ENCODE data around the gene KDM4B.
A peak's percentile ranks its signal among the peaks of the same experiment; 100 is the strongest.

Gene KDM4B

DNA sequence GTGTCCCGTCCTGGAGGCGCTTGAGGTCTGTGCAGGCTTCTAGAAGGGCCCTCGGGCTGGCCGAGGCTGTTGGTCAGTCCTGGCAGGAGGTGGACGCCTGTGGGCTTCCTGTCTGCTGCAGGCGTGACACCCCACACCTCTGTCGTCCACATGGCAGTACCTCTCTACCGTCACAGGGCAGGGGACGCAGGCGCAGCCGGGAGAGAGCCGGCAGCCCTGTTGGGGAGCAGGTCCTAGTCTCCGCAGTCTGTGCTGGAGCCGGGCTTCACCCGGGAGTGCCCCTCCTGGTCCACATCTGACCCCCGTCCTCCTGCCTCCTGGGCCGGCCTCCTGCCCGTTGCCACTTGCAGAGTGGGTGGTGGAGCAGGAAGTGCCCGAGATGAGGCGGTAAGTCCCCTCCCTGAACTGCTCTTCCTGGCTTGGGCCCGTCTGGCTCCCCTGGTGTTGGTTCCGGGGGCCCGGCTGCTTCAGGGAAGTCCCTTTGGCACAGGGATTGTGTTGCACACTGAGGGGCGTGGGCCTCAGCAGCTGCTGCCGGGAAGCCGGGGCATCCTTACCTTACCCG is 106.0 kb downstream of the KDM4B start:
- DNase-seq: no peak

DNA sequence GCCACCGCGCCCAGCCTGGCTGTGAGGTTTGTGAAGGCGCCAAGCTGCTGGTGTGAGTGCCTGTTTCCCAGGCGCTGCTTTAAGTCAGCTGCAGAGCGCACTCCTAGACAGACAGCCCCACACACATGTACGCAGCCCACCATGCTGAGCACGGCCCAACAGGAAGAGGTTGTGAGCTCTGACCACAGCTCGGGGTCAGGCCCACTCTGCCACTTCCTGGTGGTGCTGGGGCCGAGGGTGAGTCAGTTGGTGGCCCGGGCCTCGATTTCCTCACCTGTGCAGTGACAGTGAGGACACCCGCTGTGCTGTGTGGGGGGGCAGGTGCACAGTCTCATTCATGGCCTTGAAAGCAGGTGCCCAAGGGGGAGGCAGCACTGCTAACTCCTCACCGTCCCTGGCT is 106.7 kb downstream of the KDM4B start:
- DNase-seq: no peak

DNA sequence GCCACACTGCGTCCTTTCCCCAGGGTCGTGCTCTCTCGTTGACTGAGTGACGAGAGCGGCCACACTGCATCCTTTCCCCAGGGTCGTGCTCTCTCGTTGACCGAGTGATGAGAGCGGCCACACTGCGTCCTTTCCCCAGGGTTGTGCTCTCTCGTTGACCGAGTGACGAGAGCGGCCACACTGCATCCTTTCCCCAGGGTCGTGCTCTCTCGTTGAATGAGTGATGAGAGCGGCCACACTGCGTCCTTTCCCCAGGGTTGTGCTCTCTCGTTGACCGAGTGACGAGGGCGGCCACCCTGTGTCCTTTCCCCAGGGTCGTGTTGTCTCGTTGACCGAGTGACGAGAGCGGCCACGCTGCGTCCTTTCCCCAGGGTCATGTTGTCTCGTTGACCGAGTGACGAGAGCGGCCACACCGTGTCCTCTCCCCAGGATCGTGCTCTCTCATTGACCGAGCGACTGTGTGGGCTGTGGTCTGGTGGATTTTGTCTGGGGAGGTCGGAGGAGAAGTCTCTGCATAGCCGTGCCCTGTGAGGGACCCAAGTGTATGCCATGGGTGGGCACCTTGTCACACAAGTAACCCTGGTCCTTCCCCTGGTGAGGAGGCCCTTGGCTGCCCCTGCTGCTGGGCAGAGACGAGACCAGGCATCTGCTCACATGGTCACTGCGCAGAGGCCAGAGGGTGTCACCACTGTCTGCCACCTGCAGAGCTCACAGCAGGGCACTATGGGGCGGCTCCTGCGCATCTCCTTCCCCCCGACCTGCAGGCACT is 107.7 kb downstream of the KDM4B start:
- DNase-seq: no peak

DNA sequence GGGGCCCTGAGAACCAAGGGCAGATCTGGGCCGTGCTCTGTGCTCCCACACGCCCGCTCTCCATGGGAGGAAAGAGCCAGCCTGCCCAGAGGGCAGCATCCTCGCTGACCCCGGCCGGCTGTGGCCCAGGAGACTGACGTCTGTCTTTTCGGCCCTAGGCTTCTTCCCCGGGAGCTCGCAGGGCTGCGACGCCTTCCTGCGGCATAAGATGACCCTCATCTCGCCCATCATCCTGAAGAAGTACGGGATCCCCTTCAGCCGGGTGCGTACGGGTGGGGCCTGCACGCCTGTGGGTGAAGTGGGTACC is 108.2 kb downstream of the KDM4B start:
- DNase-seq: no peak

DNA sequence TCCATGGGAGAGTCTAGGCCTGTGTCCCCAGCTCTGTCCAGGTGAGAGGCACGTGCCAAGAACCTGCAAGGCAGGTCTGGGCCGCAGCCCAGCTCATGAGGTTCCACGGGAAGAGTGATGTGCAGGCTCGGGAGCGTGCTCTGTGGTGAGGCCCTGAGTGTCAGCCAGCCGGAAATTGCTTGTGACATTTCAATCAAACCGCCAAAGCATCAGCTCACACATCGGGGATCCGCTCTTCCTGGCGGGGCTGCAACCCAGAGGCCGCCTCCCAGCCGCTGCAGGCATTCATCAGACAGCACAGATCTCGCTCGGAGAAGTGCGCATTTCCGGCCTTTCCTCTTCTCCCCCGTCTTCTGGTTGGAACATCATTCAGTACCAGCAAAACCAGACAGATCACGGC is 109.3 kb downstream of the KDM4B start:
- no peak for DNase-seq

DNA sequence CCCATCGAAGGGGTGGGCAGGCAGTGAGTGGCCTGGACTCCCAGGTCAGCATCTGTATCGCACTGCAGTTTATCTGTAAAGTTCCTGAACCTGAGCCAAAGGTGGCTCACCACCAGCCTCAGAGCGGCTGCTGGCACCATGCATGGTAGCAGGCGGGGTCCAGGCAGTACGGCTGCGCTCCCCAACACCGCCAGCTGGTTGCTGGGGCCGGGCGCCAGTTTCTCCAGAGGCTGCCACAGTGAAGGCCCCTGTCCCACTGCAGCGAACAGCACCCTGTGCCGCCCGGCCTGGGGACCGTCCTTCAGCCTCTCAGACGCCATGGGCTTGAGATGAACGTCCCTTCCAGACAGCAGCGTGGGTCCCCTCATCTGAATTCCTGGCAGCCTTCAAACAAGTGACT is 109.8 kb downstream of the KDM4B start:
- no peak for DNase-seq

DNA sequence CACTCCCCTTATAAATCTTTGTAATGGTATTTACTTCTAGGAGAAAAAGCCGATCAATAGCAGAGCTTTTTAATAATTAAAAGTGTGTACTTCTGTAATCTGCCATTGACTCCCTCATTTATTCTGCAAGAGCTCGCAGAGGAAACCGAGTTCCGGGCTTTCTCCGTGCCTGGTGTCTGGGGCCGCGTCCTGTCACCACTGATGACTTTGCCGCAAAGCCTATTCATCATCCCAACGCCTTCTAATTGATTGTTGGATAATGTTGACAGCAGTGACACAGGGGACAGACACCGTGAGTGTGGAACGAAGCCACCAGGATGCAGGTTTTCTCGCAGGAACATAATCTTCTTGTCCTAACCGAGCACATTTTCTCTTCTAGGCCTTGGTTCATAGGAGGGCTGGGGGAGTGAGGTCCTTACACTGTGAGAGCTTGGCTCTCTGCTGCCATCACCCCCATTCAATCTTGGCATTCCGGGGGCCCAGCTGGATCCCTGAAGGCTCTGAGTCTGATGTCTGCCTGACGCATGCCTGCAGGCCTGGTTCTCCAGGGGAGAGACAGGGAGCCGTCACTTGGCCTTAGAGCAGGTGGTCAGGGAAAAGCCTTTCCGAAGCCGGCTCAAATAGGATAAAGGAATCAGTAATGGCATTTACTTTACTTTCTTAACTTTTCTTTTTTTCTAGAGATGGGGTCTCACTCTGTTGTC is 110.3 kb downstream of the KDM4B start:
- no peak for DNase-seq

DNA sequence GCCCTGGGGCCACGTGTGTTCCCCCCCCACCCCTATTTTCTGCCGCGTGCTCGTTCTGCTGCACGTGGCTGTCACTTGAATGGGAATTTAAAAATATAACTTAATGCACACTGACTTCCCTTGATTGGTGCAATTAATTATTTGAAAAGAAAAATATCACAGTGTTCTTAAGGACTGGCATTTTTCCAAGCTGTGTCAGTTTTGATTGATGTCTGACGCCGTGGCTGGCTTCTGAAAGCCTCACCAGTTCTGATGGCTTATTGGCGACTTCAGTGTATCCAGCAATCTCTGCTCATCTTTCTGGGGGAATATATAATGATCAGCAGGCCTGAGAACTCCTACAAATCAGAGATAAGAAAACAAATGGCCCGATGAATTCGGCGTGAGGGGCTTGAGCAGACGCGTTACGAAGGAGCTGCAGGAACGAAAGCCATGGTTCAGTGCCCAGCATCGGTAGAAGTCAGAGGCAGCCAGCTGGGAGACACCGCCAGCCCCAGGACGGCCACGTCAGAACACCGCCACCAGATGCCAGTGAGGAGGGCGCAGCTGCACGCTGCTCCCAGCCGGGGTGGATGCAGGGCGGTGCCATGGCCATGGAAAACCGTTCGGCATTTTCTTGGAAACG is 111.2 kb downstream of the KDM4B start:
- DNase-seq: no peak

DNA sequence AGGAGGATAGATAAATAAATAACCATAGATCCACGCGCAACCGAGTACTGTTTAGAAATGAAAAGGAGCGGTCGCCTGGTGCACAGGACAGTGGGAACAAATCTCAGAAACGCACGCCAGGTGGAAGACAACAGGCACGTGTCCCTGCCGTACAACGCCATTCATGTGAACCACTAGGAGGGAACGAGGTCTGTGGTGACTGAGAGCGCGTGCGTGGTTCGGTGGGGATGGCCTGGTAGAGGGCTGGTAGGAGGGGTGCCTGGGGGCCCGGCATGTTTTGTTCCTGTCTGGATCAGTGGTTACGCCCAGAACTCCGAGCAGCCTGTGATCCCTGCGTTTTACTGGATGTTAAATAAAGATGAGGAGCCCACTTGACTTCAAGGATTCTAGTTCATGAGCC is 111.9 kb downstream of the KDM4B start:
- no peak for DNase-seq

DNA sequence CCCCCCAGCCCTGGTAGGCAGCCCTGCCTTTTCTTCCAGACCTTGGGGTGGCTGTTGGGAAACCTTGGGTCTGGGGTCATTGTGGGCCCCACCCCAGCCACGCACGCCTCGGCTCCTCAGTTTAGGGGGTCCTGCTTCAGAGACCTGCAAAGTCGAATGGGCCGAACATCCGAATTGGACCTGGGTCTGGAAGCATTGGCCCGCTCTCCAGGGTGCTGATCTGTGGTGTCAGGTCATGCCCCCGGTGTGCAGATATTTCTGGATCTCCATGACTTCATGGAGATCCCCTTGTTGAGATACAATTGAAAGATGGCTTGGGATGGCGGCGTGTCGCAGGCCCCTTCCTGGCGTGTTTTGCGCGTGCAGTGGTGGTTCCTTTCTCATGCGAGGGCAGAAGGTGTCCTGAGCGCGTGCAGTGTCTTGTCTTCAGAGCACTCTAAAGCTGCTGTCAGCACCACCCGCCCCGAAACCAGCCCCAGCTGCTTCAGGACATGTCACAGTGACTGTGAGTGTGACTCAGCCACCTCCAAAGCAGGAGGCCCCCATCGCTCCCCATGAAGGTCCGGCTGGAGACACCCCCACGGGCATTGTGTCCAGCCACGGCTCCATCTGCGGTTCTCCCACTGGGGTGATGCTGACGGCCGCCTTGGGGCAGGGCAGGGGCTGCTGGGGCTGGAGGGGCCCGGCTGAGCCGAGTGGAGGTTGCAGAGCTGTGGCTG is 112.7 kb downstream of the KDM4B start:
- DNase-seq: no peak

DNA sequence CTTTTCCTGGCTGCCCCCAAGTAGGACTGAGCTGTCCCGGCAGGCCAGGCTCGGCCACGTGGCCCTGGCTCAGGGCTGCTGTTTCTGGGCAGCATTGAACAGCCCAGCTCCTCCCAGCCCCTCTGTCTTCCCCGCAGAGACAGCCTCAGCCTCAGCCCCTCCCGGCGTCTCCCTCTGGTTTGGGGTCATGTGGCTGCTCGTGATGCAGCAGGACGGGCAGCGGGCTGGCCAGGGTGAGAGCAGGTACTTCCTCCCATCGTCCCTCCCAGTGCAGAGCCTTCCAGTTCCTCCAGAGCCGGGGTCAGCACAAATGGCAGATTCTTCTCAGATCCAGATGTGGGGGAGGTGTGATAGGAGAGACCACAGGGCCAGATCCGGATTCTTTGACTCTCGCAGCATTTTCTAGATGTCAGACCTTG is 114.6 kb downstream of the KDM4B start:
- DNase-seq: no peak

DNA sequence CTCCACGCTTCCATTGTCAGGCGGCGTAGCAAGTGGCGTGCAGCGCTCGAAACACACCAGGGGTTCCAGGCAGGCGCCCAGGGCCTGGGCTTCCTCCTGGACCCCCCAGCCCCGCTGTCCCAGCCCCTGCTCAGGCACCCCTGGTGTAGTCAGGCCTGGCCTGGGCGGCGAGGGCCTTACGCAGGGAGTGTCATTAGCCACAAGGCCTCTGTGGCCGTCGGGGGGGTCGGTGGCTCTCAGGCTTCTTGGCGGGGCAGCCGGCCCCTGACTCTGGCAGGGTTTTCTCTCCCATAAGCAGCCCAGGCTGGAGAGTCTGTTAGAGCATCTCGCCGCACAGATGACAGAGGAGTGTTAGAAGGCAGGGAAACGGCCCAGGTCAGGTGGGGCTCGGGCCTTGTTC is 116.7 kb downstream of the KDM4B start:
- DNase-seq: no peak

DNA sequence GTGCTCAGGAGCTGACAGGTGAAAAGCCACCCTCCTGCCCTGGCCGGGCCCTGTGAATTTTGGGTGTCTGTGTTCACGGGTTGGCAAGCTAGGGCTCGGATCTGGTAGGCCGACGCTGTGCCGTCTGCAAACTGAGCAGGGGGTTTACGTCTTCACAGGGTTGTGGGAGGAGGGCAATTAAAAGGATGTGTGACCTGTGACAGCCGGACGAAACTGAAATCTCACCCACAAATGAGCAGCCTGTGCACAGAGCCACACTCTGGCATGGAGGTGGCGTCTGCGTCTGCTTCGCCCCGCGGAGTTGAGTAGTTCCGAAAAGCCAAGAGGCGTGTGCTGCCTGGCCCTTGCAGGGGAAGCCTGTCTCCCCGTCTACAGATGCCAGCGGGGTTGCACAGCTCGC is 117.3 kb downstream of the KDM4B start:
- DNase-seq: no peak

DNA sequence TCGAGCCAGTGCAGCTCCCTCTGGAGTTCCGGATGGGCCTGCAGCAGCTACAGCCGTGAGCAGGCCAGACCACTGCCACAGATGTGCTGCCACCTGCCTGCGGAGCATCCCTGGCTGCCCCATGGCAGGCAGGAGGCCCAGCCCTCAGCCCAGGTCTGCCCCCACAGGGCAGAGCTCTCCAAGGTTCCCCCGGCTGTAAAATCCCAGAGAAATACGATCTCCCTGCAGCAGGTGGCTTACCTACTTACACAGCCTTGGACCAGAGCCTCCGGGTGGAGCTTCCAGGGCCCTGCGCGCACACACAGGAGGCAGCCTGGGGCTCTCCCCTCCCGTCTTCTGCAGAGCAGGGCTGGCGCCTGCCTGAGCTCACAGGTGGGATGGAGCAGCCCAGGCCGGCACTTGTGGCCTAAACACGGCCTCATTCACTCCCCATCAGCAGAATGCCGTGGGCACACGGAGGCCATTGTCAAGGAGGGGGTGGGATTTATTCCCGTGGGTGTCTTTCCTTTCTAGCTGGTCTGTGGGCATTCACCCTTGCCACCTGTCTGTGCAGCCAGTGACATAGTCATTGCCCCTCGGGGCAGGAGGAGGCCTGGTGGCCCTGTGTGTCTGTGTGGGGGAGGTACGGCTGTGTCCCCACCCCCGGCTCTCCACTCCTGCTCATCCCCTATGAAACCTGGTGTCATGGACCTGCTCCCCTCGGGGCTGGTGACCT is 118.0 kb downstream of the KDM4B start:
- DNase-seq: peak; percentile 93

DNA sequence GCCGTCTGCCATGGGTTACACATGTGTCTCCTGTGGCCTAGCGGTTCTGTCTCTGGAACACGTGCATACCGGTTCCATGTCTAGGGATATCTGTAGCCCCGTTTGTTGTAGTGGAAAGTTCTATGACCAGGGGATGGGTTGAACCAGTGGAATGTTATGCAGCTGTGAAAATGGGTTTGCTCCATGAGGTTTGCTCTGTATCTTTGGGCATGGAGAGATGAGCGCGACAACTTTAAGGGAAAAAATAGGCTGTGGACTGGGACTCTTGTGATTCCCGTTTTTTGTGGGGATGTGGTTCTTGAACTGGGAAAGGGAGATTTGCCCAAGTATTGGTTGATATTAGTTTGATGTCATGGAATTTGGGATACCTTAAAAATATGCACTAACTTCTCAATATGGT is 120.4 kb downstream of the KDM4B start:
- DNase-seq: no peak

DNA sequence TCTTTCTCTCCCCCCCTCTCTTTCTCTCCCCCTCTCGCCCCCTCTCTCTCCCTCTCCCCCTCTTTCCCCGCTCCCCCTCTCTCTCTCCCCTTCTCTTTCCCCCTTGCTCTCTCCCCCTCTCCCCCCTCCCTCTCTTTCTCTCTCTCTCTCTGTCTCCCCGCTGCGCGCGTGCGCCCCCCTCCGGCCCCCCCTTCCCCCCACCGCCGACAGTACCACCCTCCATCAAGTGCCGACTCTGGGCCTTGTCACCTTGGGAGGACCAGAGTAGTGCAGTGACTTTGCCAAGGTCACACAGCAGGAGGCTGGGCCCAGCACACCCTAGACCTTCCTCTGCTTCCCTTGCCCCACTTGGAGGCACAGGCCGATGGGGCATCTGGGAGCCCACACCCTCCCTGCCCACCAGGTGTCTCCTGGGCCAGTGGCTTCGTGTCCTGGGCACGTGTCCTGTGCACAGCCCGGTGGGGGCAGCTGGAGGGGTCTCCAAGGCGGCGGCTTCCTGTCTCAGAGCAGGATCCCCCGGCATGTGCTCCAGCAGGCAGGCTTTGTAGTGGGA is 121.6 kb downstream of the KDM4B start:
- no peak for DNase-seq

DNA sequence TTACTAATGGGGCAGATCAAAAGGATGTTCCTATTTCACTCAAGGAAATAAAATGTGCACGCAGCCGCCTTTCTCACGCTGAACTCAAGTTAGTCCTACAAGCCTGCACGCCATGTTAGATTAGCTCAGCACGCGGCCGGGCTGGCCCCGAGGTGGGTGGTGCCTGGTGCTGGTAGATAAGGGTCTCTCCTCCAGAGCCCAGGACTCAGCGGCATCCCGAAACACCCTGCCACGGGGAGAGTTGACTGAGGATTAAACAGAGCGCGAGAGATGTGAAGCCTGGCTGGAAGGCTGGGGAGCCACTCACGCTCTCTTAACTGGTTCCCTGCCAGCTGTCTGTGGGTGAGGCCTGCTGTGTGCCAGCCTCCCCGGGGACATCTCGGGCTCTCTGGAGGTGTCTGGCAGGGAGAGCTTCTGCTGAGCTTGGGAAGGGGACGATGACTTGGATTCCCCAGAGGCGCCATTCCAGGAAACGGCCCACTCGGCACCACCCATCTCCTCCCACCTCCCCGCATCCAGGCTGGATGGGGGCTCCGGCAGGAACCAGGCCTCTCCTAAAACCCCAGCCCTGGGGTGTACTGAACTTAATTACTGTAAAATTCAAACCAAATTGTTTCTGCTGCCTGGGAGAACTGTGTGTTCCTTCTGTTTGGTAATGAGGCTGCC is 122.2 kb downstream of the KDM4B start:
- DNase-seq: peak; percentile 68

DNA sequence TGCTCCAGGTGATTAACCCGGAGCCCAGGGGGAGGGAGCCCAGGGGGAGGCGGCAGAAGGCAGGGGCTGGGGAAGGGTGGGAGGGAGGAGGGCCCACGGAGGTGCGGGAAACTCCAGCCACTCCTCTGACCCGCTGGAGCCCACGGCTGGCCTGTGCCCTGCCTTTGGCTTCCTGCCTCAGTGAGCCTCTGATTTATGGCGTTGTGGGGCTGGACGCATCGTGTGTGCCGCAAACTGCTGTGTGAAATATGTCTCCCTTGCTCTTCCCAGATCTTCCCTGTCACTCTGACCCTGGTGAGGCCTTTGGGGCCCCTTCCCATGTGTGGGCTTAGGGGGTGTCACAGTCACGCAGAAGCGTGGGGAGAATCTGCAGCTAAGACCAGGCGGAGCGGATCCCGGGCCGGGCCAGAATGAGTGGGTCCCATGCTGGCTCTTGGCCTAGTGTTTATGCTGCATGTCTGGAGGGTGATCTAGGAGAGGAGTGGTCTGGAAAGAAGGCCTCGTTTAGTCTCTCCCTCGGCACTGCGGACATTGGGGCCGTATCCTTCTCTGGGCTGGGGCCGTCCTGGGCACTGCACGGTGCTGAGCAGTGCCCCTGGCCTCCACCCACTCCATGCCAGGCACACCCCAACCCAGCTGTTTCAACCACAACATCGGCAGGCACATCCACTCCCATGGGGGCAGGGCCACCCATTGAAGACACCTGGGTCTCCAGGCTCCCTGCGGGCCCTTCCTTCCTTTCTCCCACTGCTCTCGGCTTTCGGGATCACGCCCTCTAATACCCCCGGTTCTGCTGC is 123.0 kb downstream of the KDM4B start:
- DNase-seq: no peak

DNA sequence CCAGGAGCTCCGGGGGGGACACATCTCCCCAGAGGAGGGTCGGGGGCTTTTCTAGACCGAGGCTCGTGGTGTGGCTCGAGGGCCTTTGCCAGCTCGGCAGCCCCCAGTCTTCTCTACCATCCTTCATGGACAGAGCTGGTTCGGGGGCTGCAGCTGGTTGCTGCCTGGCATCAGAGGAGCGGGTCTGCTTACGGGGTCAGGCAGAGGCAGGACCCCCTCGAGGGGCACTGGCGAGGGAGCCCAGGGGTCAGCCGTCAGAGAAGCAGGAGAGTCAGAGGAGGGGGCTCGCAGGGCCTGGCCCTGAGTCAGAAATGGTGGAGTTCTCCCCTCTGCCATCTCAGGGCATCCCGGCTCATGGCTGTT is 123.5 kb downstream of the KDM4B start:
- no peak for DNase-seq

DNA sequence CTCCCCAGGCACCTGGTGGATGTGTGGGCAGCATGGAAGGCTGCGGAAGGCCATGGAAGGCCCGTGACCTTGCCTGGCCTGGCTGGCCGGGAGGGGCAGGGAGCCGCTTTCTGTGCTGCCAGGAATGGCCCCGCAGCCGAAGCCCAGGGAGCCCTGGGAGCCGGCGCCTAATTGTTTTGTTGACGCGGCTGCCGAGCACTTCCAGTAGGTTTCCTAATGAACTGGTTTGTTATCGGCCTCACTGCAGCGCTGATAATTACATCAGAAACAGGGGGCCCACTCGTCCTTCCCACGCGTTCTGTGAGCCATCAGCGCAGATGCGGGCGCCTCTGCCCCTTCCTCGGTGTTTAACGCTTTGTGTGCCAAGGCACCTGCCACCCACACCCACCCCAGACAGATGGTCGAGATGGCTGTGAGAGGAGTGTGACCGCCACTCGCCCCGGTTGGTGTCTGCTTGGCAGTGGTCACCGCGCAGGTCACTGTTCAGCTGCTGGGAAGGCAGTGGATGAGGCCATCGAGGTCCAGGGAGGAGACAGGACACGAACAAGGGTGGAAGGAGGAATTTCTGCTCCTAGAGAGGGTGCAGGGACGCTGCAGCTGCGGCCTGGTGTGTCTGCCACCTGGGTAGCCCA is 124.5 kb downstream of the KDM4B start:
- no peak for DNase-seq
